Activated naive CD4-positive, alpha-beta T cell treated with anti-CD3 and anti-CD28 coated beads, Interleukin-2, amount 10 ng/mL, durations not matched to agents 7 days and 5 days (primary cell): ENCODE data around the gene TOR1A.
"Not testable (repeated sequence)": the region's sequence is repeated elsewhere in the genome, so short reads cannot be mapped to it uniquely, and the experiment has no call there.

Source experiments
- CTCF ChIA-PET: fragments of 350-600 bp; sonication (Branson Sonifier 250); formaldehyde crosslinking; loops from one replicate; lab custom pipeline; 2021; ENCODE audit warnings: antibody characterized with exemption; lab: Charles Lee
- DNase-seq: peaks from one replicate; pipeline ENCODE4 v3.0.0-alpha.2; 2020
- H3K27ac Mint-ChIP-seq: one replicate; pipeline ENCODE4 v1.8.0; 2021; ENCODE audit warnings: mild to moderate bottlenecking, moderate library complexity, mixed read lengths
- H3K27me3 Mint-ChIP-seq: one replicate; pipeline ENCODE4 v1.8.0; 2021; ENCODE audit warnings: mild to moderate bottlenecking, mixed read lengths
- H3K36me3 Mint-ChIP-seq: one replicate; pipeline ENCODE4 v1.8.0; 2021; ENCODE audit warnings: mixed read lengths
- H3K4me1 Mint-ChIP-seq: one replicate; pipeline ENCODE4 v1.8.0; 2021; ENCODE audit warnings: mixed read lengths
- H3K4me3 Mint-ChIP-seq: one replicate; pipeline ENCODE4 v1.8.0; 2021; ENCODE audit warnings: mild to moderate bottlenecking, moderate library complexity, mixed read lengths
- H3K9me3 Mint-ChIP-seq: one replicate; pipeline ENCODE4 v1.8.0; 2021; ENCODE audit warnings: mixed read lengths

Gene TOR1A

GRCh38 chr9:129801504-129801903 is 22.4 kb downstream of the TOR1A start:
- CTCF ChIA-PET = interaction anchor here (1.1 kb wide), 1 partner anchor 11 kb away, joined by 3 read pairs; no protein-coding TSS in a partner anchor
- DNase-seq = no peak
- no peaks in the 10 kb centered on the region for H3K9me3 Mint-ChIP-seq
- H3K36me3 Mint-ChIP-seq = peaks cover 21% of the 10 kb centered on the region
- H3K4me3 Mint-ChIP-seq = peak overlapping the region; percentile 22
- H3K4me1 Mint-ChIP-seq = peaks cover 24% of the 10 kb centered on the region
- H3K27ac Mint-ChIP-seq = no peak overlapping the region
- peaks cover 4% of the 10 kb centered on the region for H3K27me3 Mint-ChIP-seq

GRCh38 chr9:129798973-129799372 is 25.0 kb downstream of the TOR1A start:
- H3K4me3 Mint-ChIP-seq = no peak overlapping the region
- DNase-seq = no peak
- CTCF ChIA-PET = interaction anchor here (1.2 to 1.7 kb wide), 2 partner anchors 8 to 10 kb away, joined by 4 to 5 read pairs; no protein-coding TSS in a partner anchor
- H3K27ac Mint-ChIP-seq = no peak overlapping the region
- H3K9me3 Mint-ChIP-seq = no peaks in the 10 kb centered on the region
- H3K36me3 Mint-ChIP-seq = peaks cover 4% of the 10 kb centered on the region
- H3K27me3 Mint-ChIP-seq = peaks cover 22% of the 10 kb centered on the region
- peaks cover 6% of the 10 kb centered on the region for H3K4me1 Mint-ChIP-seq

DNA sequence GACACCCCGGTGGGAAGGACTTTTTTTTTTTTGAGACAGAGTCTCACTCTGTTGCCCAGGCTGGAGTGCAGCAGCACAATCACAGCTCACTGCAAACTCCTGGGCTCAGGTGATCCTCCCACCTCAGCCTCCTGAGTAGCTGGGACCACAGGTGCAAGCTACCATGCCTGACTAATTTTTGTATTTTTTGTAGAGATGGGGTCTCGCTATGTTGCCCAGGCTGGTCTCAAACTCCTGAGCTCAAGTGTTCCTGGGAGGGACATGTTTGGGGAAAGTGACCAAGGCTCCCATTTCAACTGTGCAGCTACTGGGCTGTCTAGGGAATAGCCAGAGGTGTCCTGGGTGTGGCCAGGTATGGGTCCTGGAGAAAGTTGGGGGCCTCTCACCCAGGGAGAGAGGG is 27.9 kb downstream of the TOR1A start:
- not testable (repeated sequence) for H3K9me3 Mint-ChIP-seq, H3K4me1 Mint-ChIP-seq, H3K4me3 Mint-ChIP-seq, H3K27ac Mint-ChIP-seq, DNase-seq, H3K36me3 Mint-ChIP-seq
- H3K27me3 Mint-ChIP-seq = peaks cover 29% of the 10 kb centered on the region
- CTCF ChIA-PET = interaction anchor here (0.6 kb wide), 1 partner anchor 59 kb away, joined by 4 read pairs; no protein-coding TSS in a partner anchor

DNA sequence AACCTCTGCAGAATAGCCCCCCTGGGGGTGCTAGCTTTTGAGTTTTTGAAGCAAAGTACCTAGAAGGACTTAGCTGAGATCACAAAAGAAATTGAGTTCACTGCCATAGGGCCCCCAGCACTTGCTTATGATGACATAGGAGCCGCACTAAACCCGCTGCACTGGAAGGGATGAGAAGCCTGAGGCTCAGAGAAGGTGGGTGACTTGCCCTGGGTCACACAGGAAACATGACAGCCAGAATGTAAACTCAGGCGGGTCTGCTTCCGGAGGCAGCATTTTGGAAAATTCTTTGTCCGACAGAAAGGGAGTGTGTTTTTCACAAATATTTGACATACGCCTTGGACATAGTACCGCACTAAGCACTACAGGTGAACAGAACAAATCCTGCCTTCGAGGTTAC is 29.4 kb downstream of the TOR1A start:
- Mint-ChIP-seq H3K9me3 (no peaks in the 10 kb centered on the region), H3K27me3 (peaks cover 34% of the 10 kb centered on the region), H3K4me3 (no peak overlapping the region), H3K4me1 (peaks cover 10% of the 10 kb centered on the region), H3K27ac (no peak overlapping the region), H3K36me3 (no peaks in the 10 kb centered on the region)
- CTCF ChIA-PET = no interaction called here
- no peak for DNase-seq

DNA sequence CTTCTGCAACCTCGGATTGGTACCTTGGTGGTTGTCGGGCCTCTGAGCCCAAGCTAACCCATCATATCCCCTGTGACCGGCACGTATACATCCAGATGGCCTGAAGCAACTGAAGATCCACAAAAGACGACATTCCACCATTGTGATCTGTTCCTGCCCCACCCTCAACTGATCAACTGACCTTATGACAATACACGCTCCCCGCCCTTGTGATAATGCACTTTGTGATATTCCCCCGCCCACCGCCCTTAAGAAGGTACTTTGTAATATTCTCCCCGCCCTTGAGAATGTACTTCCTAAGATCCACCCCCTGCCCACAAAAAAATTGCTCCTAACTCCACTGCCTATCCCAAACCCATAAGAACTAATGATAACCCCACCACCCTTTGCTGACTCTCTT is 37.5 kb downstream of the TOR1A start:
- Mint-ChIP-seq H3K36me3 (no peaks in the 10 kb centered on the region), H3K9me3 (no peaks in the 10 kb centered on the region), H3K4me1 (peaks cover 13% of the 10 kb centered on the region), H3K27me3 (peaks cover 56% of the 10 kb centered on the region), H3K27ac (no peak overlapping the region), H3K4me3 (no peak overlapping the region)
- CTCF ChIA-PET = interaction anchor here (0.9 to 9.1 kb wide), 5 partner anchors 9 to 175 kb away, joined by 3 to 87 read pairs (median 4); no protein-coding TSS in a partner anchor
- DNase-seq = no peak

GRCh38 chr9:129785866-129786265 is 38.1 kb downstream of the TOR1A start:
- CTCF ChIA-PET = interaction anchor here (0.7 to 9.1 kb wide), 4 partner anchors 48 to 175 kb away, joined by 3 to 87 read pairs (median 32); no protein-coding TSS in a partner anchor
- Mint-ChIP-seq H3K36me3 (no peaks in the 10 kb centered on the region), H3K9me3 (no peaks in the 10 kb centered on the region), H3K27ac (no peak overlapping the region), H3K27me3 (peaks cover 54% of the 10 kb centered on the region), H3K4me3 (no peak overlapping the region), H3K4me1 (peaks cover 13% of the 10 kb centered on the region)
- no peak for DNase-seq

DNA sequence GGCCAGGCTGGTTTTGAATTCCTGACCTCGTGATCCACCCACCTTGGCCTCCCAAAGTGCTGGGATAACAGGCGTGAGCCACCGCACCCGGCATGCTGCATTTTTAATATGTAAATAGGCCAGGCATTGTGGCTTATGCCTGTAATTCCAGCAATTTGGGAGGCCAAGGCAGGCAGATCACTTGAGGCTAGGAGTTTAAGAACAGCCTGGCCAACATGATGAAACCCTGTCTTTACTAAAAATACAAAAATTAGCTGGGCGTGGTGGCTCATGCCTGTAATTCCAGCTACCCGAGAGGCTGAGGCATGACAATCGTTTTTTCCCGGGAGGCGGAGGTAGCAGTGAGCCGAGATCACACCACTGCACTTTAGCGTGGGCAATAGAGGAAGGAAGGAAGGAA is 39.0 kb downstream of the TOR1A start:
- H3K4me1 Mint-ChIP-seq, H3K4me3 Mint-ChIP-seq, H3K27ac Mint-ChIP-seq, DNase-seq, H3K36me3 Mint-ChIP-seq, H3K9me3 Mint-ChIP-seq: not testable (repeated sequence)
- H3K27me3 Mint-ChIP-seq = peaks cover 52% of the 10 kb centered on the region
- CTCF ChIA-PET = interaction anchor here (1.2 to 9.1 kb wide), 8 partner anchors 8 to 690 kb away, joined by 3 to 87 read pairs (median 3); no protein-coding TSS in a partner anchor

DNA sequence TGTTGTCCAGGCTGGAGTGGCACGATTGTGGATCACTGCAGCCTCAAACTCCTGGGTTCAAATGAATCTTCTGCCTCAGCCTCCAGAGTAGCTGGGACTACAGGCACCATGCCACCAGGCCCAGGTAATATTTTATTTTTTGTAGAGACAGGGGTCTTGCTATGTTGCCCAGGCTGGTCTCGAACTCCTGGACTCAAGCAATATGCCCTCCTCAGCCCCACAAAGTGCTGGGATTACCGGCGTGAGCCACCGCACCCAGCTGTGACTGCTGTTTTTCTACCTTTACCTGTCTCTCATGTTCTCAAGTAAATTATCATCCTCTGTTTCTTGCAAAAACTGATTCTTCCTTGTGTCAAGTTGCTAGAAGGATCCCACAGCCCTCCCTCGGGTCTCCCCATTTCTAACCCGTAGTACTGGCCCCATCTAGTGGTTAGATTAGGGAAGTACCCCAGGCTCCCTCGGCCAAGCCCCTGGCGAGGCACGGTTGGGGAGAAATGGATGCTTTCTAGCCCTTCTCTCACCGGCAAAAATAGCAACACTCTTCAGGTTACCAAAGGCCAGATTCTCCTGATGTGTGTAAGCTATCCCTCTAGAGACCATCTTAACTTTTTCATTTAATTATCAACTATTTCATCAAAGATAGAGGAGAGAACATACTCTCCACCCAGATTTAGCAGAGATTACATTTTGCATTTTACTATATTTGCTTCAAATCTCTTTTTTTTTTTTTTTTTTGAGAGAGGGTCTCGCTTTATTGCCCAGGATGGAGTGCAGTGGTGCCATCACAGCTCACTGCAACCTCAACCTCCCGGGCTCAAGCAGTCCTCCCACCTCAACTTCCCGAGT is 40.2 kb downstream of the TOR1A start:
- no peak overlapping the region for H3K27ac Mint-ChIP-seq
- peaks cover 59% of the 10 kb centered on the region for H3K27me3 Mint-ChIP-seq
- CTCF ChIA-PET = interaction anchor here (1.0 to 9.1 kb wide), 12 partner anchors 9 to 689 kb away, joined by 3 to 87 read pairs (median 4); partner anchors contain the start of gene ASB6
- H3K4me3 Mint-ChIP-seq = no peak overlapping the region
- DNase-seq = peak; percentile 82
- peaks cover 3% of the 10 kb centered on the region for H3K4me1 Mint-ChIP-seq
- no peaks in the 10 kb centered on the region for H3K36me3 Mint-ChIP-seq
- no peaks in the 10 kb centered on the region for H3K9me3 Mint-ChIP-seq

DNA sequence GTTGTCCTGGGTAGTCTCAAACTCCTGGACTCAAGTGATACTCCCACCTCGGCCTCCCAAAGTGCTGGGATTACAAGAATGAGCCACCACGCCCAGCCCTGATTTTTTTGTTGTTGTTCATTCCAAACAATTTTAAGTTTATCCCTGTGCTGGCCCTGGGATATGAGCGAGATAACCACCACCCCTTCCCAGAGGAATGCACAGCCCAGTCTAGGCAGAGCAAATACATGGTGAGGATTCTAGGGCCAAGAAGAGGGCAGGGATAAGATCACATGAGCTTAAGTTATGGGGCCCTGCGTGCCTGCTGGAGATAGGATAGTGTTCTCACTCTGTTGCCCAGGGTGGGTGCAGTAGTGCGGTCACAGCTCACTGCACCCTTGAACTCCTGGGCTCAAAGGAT is 42.0 kb downstream of the TOR1A start:
- Mint-ChIP-seq H3K36me3 (no peaks in the 10 kb centered on the region), H3K4me1 (peaks cover 11% of the 10 kb centered on the region), H3K27ac (no peak overlapping the region), H3K9me3 (no peaks in the 10 kb centered on the region), H3K4me3 (no peak overlapping the region), H3K27me3 (peaks cover 62% of the 10 kb centered on the region)
- CTCF ChIA-PET = interaction anchor here (1.3 to 9.1 kb wide), 5 partner anchors 10 to 139 kb away, joined by 5 to 87 read pairs (median 12); no protein-coding TSS in a partner anchor
- DNase-seq = no peak

DNA sequence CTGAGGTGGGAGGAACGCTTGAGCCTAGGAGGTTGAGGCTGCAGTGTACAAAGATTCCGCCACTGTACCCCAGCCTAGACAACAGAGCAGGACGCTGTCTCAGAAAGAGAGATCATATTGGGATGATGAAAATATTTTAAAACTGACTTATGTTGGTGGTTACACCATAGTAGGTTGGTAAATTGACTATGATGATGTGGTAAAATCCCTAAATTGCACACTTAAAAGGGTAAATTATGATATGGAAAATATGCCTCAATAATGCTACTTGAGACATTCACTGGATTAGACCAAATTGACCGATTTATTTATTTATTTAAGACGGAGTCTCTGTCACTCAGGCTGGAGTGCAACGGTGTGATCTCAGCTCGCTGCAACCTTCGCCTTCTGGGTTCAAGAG is 42.8 kb downstream of the TOR1A start:
- H3K4me3 Mint-ChIP-seq = no peak overlapping the region
- no peaks in the 10 kb centered on the region for H3K9me3 Mint-ChIP-seq
- H3K4me1 Mint-ChIP-seq = peaks cover 16% of the 10 kb centered on the region
- peaks cover 65% of the 10 kb centered on the region for H3K27me3 Mint-ChIP-seq
- no peak for DNase-seq
- H3K36me3 Mint-ChIP-seq = no peaks in the 10 kb centered on the region
- H3K27ac Mint-ChIP-seq = no peak overlapping the region
- CTCF ChIA-PET = interaction anchor here (1.2 to 9.1 kb wide), 6 partner anchors 8 to 138 kb away, joined by 4 to 87 read pairs (median 8); no protein-coding TSS in a partner anchor

DNA sequence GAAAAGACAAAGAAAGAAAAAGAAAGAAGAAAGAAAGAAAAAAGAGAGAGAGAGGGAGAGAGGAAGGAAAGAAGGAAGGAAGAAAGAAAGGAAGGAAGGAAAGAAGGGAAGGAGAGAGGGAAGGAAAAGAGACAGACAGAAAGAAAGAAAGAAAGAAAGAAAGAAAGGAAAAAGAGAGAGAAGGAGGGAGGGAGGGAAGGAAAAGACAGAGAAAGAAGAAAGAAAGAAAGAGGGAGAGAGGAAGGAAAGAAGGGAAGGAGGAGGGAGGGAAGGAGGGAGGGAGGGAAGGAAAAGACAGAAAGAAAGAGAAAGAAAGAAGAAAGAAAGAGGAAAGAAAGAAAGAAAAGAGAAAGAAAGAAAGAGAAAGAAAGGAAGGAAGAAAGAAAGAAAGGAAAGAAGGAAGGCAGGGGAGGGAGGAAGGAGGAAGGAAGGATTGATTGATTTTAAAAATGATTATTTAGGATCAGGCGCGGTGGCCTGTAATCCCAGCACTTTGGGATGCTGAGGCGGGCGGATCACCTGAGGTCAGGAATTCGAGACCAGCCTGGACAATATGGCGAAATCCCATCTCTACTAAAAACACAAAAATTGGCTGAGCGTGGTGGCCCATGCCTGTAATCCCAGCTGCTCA is 44.3 kb downstream of the TOR1A start:
- no peak for DNase-seq
- H3K4me3 Mint-ChIP-seq = no peak overlapping the region
- peaks cover 16% of the 10 kb centered on the region for H3K4me1 Mint-ChIP-seq
- CTCF ChIA-PET = interaction anchor here (6.2 to 9.1 kb wide), 2 partner anchors 42 to 53 kb away, joined by 61 to 87 read pairs; no protein-coding TSS in a partner anchor
- no peaks in the 10 kb centered on the region for H3K36me3 Mint-ChIP-seq
- H3K27ac Mint-ChIP-seq = no peak overlapping the region
- no peaks in the 10 kb centered on the region for H3K9me3 Mint-ChIP-seq
- H3K27me3 Mint-ChIP-seq = peaks cover 64% of the 10 kb centered on the region

- H3K4me1 Mint-ChIP-seq = peaks cover 13% of the 10 kb centered on the region
- H3K36me3 Mint-ChIP-seq = no peaks in the 10 kb centered on the region
- no peaks in the 10 kb centered on the region for H3K9me3 Mint-ChIP-seq
- peaks cover 69% of the 10 kb centered on the region for H3K27me3 Mint-ChIP-seq
- CTCF ChIA-PET = interaction anchor here (3.9 kb wide), 1 partner anchor 41 kb away, joined by 30 read pairs; no protein-coding TSS in a partner anchor
- H3K4me3 Mint-ChIP-seq = no peak overlapping the region
- DNase-seq = no peak
- no peak overlapping the region for H3K27ac Mint-ChIP-seq
Measured at GRCh38 chr9:129778469-129778868, 45.5 kb downstream of the TOR1A start.

DNA sequence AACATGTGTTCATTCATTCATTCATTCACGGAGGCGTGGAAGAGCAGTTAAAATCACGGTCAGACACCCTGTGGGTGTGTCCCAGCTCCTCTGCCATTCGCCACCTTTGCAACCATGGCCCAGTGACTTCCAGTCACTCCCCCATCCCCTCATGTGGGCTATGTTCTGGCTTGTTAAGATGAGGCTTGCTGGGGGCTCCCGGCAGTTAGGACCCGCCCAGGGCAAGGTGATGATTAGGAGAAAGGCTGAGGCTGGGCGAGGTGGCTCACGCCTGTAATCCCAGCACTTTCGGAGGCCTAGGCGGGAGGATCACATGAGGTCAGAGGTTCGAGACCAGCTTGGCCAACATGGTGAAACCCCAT is 46.2 kb downstream of the TOR1A start:
- Mint-ChIP-seq H3K27ac (no peak overlapping the region), H3K4me1 (peaks cover 13% of the 10 kb centered on the region), H3K4me3 (no peak overlapping the region), H3K36me3 (no peaks in the 10 kb centered on the region), H3K9me3 (no peaks in the 10 kb centered on the region), H3K27me3 (peaks cover 66% of the 10 kb centered on the region)
- no peak for DNase-seq
- CTCF ChIA-PET = interaction anchor here (0.8 to 3.9 kb wide), 5 partner anchors 9 to 464 kb away, joined by 3 to 30 read pairs (median 3); no protein-coding TSS in a partner anchor
